Liver (tissue), 9 donors: ENCODE measurements around the gene GAS7. TPM values are rescaled to one million over a fixed set of nuclear protein-coding genes. Genes with fewer than 3 reads are reported as not detected.

Experiments
- DNase-seq: peaks from one replicate; pipeline ENCODE4 v3.0.0-alpha.2; 2017; ENCODE audit warnings: low spot score
- H3K27ac ChIP-seq, 2 donors: one replicate each; pipeline ENCODE4 v1.7.0; 2013; ENCODE audit warnings: inconsistent platforms in 2 of 2, low read length in 2 of 2, control low read depth in 1 of 2, low read depth in 1 of 2, mild to moderate bottlenecking in 1 of 2
- H3K27me3 ChIP-seq, 4 donors: one replicate each; pipeline versions ENCODE4 v1.6.1 to v1.7.0; 2013; ENCODE audit warnings: low read length in 3 of 4, inconsistent platforms in 1 of 4, mild to moderate bottlenecking in 1 of 4, moderate library complexity in 1 of 4; ENCODE audit not compliant: control insufficient read depth in 4 of 4, insufficient read depth in 4 of 4
- H3K36me3 ChIP-seq, 4 donors: one replicate each; pipeline versions ENCODE4 v1.6.1 to v1.7.0; 2013; ENCODE audit warnings: low read length in 3 of 4, mild to moderate bottlenecking in 3 of 4, low read depth in 1 of 4, moderate library complexity in 1 of 4; ENCODE audit not compliant: control insufficient read depth in 4 of 4, insufficient read depth in 3 of 4
- H3K4me1 ChIP-seq, 4 donors: one replicate each; pipeline versions ENCODE4 v1.6.1 to v1.7.0; 2013; ENCODE audit warnings: low read length in 3 of 4, mild to moderate bottlenecking in 3 of 4, moderate library complexity in 1 of 4; ENCODE audit not compliant: control insufficient read depth in 4 of 4, insufficient read depth in 4 of 4
- H3K4me3 ChIP-seq, 3 donors: one replicate each; pipeline versions ENCODE4 v1.6.1 to v1.7.0; 2013; ENCODE audit warnings: low read length in 3 of 3, control low read depth in 1 of 3, low read depth in 1 of 3, mild to moderate bottlenecking in 1 of 3
- H3K9ac ChIP-seq, 2 donors: one replicate each; pipeline ENCODE4 v1.7.0; 2013; ENCODE audit warnings: low read length in 2 of 2, mild to moderate bottlenecking in 2 of 2, moderate library complexity in 2 of 2, control low read depth in 1 of 2, low read depth in 1 of 2
- H3K9me3 ChIP-seq, 4 donors: one replicate each; pipeline versions ENCODE4 v1.6.1 to v1.7.0; 2013; ENCODE audit warnings: low read length in 3 of 4; ENCODE audit not compliant: control insufficient read depth in 4 of 4
- ATF3 ChIP-seq: IDR thresholded peaks from 2 replicates; pipeline ENCODE4 v1.6.1; 2016; ENCODE audit warnings: antibody characterized with exemption
- EGR1 ChIP-seq, 2 donors: IDR thresholded peaks; 2 replicates each; pipeline ENCODE4 v1.6.1; 2016 to 2018; ENCODE audit warnings: antibody characterized with exemption in 2 of 2, low read depth in 2 of 2
- FOXA2 ChIP-seq: IDR thresholded peaks from 2 replicates; pipeline ENCODE4 v1.6.1; 2016; ENCODE audit warnings: antibody characterized with exemption
- HNF4A ChIP-seq, 2 donors: conservative IDR thresholded peaks; 2 replicates each; pipeline ENCODE4 v1.6.1; 2016; ENCODE audit warnings: antibody characterized with exemption in 2 of 2, mild to moderate bottlenecking in 2 of 2
- HNF4G ChIP-seq: IDR thresholded peaks from 2 replicates; pipeline ENCODE4 v1.6.1; 2016; ENCODE audit warnings: antibody characterized with exemption
- JUND ChIP-seq, 2 donors: IDR thresholded peaks; 2 replicates each; pipeline ENCODE4 v1.6.1; 2016; ENCODE audit warnings: antibody characterized with exemption in 2 of 2
- RAD21 ChIP-seq, 2 donors: IDR thresholded peaks; 2 replicates each; pipeline ENCODE4 v1.6.1; 2016; ENCODE audit warnings: antibody characterized with exemption in 2 of 2, mild to moderate bottlenecking in 2 of 2
- REST ChIP-seq: IDR thresholded peaks from 2 replicates; pipeline ENCODE4 v1.6.1; 2016; ENCODE audit warnings: antibody characterized with exemption, mild to moderate bottlenecking
- TAF1 ChIP-seq: conservative IDR thresholded peaks from 2 replicates; pipeline ENCODE4 v1.6.1; 2016; ENCODE audit warnings: antibody characterized with exemption, mild to moderate bottlenecking
- YY1 ChIP-seq: IDR thresholded peaks from 2 replicates; pipeline ENCODE4 v1.6.1; 2016; ENCODE audit warnings: antibody characterized with exemption, mild to moderate bottlenecking
- WGBS: extraction: QIAGEN DNeasy Blood & Tissue Kit; methylation state at CpG from one replicate; pipeline ENCODE4 v1.1.7; 2013; 5-methylcytosine and 5-hydroxymethylcytosine counted together
- polyA plus RNA-seq, 2 donors: library from polyadenylated mRNA; stranded (reverse) in 1 of 2; unstranded in 1 of 2; fragments of 200-250 nt in 1 of 2; fragments of >200 nt in 1 of 2; fragmentation: Nextera tagmentation in 1 of 2; extraction: Ambion mirVana in 1 of 2; gene quantifications; one replicate each; pipeline versions ENCODE4 v1.2.1 to v1.2.3, GENCODE V29; 2013 to 2015
- total RNA-seq, 2 donors: library from RNA; depleted of rRNA; stranded (reverse); fragments of >200 nt; gene quantifications; one replicate each; pipeline ENCODE4 v1.2.3, GENCODE V29; 2014
- TF ChIP-seq, protein P1 (sequence below): IDR thresholded peaks from 2 replicates; pipeline ENCODE4 v1.6.1; 2016; ENCODE audit warnings: antibody characterized with exemption
- TF ChIP-seq, protein P2 (sequence below): IDR thresholded peaks from 2 replicates; pipeline ENCODE4 v1.6.1; 2016; ENCODE audit warnings: antibody characterized with exemption
- TF ChIP-seq, protein P3 (sequence below): fragments of 150-350 bp; IDR thresholded peaks from 2 replicates; pipeline ENCODE4 v1.5.1; 2017; ENCODE audit warnings: improper control_type of control experiment, low read depth, low read length; ENCODE audit not compliant: missing input control
- donor health status: healthy.
- donor health status: healthy.
- donor health status: healthy.
- donor health status: healthy.
- donor health status: healthy.

The GAS7 gene
- total and polyA plus RNA-seq, 4 donors, result 0.79 to 6.1 (median 2.5) TPM

DNA sequence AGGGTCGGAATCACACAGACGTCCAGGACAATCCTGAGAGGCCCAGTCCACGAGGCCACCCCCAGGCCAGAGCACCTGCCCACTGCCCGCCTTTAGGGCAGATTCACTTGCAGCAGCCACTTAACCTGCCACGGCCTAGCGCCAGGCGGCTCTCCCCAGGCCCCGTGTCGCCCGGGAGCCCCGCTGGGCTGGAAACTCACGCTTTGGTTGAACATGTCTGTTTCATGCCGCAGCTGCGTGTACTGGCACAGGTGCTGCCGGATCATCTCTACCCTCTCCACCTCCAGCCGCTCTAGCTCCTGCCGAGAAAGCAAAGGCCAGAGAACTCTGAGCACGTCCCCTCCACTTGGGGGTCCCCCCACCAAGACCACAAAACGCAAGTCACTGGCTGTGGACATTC is 280.6 kb downstream of the GAS7 start:
- H3K9me3 ChIP-seq, result no peaks in the 10 kb centered on the region
- H3K36me3 ChIP-seq, result no peaks in the 10 kb centered on the region
- peaks cover 0 to 2% (median 0%) of the 10 kb centered on the region in 4 donors for H3K27me3 ChIP-seq
- no peaks in the 10 kb centered on the region for H3K4me1 ChIP-seq
- TF ChIP-seq ATF3 (no peak), HNF4A (conservative IDR thresholded peaks at IDR 0.05) (no peak), JUND (IDR thresholded peaks at IDR 0.05) (no peak), YY1 (no peak), FOXA2 (no peak), EGR1 (IDR thresholded peaks at IDR 0.05; ENCODE audit: low read depth in 2 of 2) (no peak), HNF4G (no peak), RAD21 (IDR thresholded peaks at IDR 0.05) (no peak), REST (no peak)
- TF ChIP-seq, protein P1, sequence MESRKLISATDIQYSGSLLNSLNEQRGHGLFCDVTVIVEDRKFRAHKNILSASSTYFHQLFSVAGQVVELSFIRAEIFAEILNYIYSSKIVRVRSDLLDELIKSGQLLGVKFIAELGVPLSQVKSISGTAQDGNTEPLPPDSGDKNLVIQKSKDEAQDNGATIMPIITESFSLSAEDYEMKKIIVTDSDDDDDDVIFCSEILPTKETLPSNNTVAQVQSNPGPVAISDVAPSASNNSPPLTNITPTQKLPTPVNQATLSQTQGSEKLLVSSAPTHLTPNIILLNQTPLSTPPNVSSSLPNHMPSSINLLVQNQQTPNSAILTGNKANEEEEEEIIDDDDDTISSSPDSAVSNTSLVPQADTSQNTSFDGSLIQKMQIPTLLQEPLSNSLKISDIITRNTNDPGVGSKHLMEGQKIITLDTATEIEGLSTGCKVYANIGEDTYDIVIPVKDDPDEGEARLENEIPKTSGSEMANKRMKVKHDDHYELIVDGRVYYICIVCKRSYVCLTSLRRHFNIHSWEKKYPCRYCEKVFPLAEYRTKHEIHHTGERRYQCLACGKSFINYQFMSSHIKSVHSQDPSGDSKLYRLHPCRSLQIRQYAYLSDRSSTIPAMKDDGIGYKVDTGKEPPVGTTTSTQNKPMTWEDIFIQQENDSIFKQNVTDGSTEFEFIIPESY, result no peak
- TF ChIP-seq, protein P2, sequence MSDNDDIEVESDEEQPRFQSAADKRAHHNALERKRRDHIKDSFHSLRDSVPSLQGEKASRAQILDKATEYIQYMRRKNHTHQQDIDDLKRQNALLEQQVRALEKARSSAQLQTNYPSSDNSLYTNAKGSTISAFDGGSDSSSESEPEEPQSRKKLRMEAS, result no peak
- H3K4me3 ChIP-seq, result no peak overlapping the region
- H3K9ac ChIP-seq, result no peak overlapping the region
- DNase-seq, result no peak
- 81% methylated on average over 19 of the region's 19 CpGs for WGBS
- no peak overlapping the region for H3K27ac ChIP-seq

DNA sequence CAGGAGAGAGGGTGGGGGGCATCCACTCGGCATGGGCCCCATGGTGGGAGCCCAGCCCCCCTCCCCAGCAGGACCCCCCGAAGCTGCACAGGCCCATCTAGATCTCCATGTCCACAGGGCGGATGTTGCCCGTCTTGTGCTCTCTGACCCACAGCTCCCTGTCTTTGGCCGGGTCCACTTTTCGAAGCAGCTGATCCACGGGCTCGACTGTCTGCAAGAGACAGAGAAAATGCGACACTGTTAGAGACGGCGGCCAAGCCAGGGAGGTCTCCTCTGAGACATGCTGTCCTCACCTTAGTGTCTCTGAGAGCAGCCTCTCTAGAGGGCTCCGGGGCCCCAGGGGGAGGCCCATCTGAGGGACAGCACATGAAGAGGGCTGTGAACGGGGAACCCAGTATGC is 281.3 kb downstream of the GAS7 start:
- no peak for DNase-seq
- Histone ChIP-seq H3K4me3 (no peak overlapping the region), H3K4me1 (no peaks in the 10 kb centered on the region), H3K27me3 (peaks cover 0 to 2% (median 0%) of the 10 kb centered on the region in 4 donors), H3K27ac (no peak overlapping the region), H3K9ac (no peak overlapping the region), H3K9me3 (no peaks in the 10 kb centered on the region), H3K36me3 (no peaks in the 10 kb centered on the region)
- TF ChIP-seq RAD21 (IDR thresholded peaks at IDR 0.05) (no peak), TAF1 (no peak), HNF4G (no peak)
- TF ChIP-seq, protein P3, sequence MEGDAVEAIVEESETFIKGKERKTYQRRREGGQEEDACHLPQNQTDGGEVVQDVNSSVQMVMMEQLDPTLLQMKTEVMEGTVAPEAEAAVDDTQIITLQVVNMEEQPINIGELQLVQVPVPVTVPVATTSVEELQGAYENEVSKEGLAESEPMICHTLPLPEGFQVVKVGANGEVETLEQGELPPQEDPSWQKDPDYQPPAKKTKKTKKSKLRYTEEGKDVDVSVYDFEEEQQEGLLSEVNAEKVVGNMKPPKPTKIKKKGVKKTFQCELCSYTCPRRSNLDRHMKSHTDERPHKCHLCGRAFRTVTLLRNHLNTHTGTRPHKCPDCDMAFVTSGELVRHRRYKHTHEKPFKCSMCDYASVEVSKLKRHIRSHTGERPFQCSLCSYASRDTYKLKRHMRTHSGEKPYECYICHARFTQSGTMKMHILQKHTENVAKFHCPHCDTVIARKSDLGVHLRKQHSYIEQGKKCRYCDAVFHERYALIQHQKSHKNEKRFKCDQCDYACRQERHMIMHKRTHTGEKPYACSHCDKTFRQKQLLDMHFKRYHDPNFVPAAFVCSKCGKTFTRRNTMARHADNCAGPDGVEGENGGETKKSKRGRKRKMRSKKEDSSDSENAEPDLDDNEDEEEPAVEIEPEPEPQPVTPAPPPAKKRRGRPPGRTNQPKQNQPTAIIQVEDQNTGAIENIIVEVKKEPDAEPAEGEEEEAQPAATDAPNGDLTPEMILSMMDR, result no peak
- TF ChIP-seq, protein P1, result no peak
- WGBS, result 78% methylated on average over 13 of the region's 13 CpGs
